GM21723 (cell line): Measurements from ENCODE around the gene ZNF595.
"Not testable (repeated sequence)": the region's sequence is repeated elsewhere in the genome, so short reads cannot be mapped to it uniquely, and the experiment has no call there.

Experiments
- ATAC-seq: cut with Tn5 transposase; IDR thresholded peaks from one replicate; pipeline ENCODE4 v1.9.1; 2021; ENCODE audit warnings: mild to moderate bottlenecking, moderate library complexity; ENCODE audit not compliant: unreplicated experiment

ZNF595 gene

GRCh38 chr4:85951-86350 lies 32.8 kb downstream of the ZNF595 start:
- ATAC-seq: no peak

- ATAC-seq: not testable (repeated sequence)
These were observed 33.6 kb downstream of the ZNF595 start for GRCh38 chr4:86559-87324.

DNA sequence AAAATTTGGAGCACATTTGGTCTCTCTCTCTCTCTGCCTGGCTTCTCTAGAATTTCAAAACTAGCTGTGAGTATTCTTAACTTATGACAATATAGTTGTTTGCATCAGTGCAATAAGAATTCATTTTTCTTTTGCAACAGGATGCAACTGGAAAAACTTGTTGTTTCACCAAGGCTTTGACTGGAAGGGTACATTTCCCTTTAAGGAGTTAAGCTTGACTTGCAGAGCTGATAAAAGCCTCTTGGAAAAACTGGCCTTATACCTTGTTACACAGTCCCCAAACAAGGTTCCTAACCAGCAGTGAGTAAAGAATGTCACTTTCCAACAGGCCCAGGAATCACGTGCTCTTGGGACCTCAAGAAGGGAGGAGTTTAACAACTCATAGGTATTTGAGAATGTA lies 45.3 kb downstream of the ZNF595 start:
- ATAC-seq: no peak

DNA sequence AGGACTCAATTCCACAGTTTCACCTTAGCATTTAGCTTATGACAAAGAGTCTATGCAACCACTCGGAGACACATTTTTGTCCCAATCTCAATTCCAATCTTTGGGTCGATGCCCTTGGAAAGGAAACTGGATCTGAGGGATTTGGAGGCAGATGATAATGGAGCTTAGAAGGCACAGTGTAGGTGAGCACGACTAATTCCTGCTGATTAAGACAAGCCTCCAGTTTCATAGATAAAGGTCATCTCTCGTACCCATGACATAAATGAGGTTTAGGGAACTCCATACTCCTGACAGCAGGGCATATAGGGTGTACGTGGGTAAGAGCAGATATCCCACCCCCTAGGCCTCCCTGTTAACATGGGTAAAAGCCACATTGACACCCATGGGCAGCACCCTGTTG lies 46.7 kb downstream of the ZNF595 start:
- ATAC-seq: no peak

- ATAC-seq: no peak
These were observed 53.9 kb downstream of the ZNF595 start for GRCh38 chr4:107083-107443.

GRCh38 chr4:107444-108429 lies 54.6 kb downstream of the ZNF595 start:
- no peak for ATAC-seq

DNA sequence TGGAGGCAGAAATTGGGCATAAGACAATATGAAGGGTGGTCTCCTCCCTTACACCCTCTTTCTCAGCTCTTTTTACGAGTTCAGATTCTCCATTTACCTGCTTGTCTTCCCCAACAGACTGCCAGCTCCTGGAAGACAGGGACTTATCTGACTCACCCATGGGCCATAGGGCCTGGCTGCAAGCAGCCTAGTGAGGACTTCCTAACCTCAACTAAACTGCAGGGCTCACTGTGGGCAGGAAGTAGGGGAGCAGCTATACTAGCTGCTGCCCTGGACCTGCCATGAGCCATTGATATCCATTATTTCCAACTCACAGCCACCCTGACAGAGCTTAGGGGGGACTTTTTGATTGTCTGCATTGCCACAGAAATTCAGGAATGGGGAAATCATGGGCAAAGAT lies 59.6 kb downstream of the ZNF595 start:
- no peak for ATAC-seq

DNA sequence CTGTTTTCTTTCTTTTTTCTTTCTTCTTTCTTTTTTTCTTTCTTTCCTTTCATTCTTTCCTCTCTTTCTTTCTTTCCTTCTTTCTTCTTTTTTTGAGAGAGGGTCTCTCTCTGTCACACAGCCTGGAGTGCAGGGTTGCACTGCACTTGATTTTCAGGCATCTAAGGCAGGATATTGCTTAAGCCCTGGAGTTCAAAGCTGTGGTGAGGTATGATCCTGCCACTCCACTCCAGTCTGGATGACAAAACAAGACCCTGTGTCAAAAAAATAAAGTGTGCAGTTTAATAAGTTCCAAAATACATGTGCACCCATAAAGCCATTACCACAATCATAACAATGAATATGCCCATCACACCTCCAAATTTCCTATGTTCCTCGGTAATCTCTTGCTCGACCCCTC lies 60.6 kb downstream of the ZNF595 start:
- ATAC-seq: no peak

- ATAC-seq: no peak
These were observed 61.0 kb downstream of the ZNF595 start for GRCh38 chr4:114149-114548.

DNA sequence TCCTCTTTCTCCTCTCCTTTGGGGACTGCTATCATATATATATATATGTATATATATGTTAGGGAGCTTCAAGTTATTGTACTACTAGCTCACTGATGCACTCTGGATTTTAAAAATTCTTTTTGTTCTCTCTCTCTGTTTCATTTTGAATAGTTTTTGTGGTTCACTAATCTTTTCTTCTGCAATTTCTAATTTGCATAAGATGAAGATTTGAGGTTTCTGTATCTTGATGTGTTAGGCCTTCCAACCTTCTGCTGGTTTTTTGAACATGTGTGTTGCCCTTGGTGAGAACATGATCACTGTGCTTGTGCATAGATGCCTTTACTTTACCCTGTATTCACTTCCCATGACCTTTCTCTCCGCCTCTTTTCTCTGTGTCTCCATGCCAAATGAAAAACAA lies 63.4 kb downstream of the ZNF595 start:
- no peak for ATAC-seq

- no peak for ATAC-seq
These were observed 67.5 kb downstream of the ZNF595 start for GRCh38 chr4:120616-121015.

GRCh38 chr4:121408-122084 lies 68.4 kb downstream of the ZNF595 start:
- ATAC-seq: no peak

DNA sequence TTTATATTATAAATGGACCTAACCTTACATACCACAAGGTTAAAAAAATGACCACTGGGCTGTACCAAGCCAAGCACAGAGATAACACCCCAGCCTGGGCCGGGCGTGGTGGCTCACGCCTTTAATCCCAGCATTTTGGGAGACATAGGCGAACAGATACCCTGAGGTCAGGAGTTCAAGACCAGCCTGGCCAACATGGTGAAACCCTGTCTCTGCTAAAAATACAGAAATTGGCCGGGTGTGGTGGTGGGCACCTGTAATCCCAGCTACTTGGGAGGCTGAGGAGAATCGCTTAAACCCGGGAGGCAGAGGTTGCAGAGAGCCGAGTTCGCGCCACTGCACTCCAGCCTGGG lies 70.8 kb downstream of the ZNF595 start:
- not testable (repeated sequence) for ATAC-seq

GRCh38 chr4:124275-125081 lies 71.4 kb downstream of the ZNF595 start, which contains the start of gene ZNF718:
ZNF718 (plus strand) TSS chr4:124501; CDS start chr4:124671, 170 bp downstream.
- peak; percentile 99 for ATAC-seq

DNA sequence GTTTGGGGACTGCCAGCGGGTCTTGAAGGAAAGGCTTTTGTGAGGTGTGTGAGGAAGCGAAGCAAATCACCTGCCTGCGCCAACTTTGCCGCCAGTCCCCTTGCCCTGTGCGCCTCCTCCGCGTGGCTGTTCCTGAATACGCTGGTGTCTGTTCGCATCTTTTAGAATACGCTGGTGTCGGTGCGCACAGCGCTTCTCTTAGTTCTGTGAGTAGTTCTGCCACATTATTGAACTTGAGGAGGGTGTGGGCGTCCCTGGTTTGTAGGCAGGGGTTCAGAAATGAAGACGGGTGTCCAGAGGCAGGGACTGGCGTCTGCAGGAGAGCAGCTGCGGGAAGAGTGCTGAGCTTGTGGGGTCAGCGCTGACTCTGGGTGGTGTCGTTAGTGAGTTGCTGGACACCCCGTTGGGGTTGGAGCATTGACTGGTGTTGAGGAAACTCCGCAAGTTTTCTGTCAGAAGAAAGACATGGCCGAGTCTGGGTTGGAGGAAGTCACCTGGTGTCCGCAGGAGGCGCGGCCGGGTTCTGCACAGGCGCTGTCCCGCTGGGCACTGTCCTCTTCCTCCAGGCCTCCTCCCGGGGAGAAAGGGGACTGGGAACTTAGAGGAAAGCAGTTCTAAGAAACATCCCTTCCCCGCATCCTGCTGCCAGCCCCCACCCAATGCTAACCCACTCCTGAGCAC lies 72.1 kb downstream of the ZNF595 start:
- peak; percentile 20 for ATAC-seq

DNA sequence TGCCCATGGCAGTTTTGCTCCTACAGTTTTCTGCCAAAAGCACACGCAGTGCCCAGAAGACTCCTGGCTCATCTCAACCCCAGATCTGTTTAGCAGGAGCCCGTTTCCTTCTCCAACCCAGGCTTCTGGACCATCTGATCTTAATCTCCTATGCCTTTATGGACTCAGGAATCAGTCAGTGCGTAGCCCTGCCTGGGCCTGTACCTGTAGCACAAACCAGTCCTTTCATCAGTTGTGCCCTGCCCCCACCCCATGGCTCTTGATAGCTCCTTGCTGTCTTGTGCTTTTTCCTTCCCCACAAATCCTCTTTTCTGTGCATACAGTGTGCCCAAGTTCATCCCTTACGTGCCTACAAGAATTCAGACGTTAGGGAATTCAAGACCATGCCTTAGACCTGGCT lies 72.7 kb downstream of the ZNF595 start:
- no peak for ATAC-seq

- ATAC-seq: no peak
These were observed 79.4 kb downstream of the ZNF595 start for GRCh38 chr4:132483-132882.
